Measurements from ENCODE around the gene C9orf85. TPM values are rescaled to one million over a fixed set of nuclear protein-coding genes. Genes with fewer than 3 reads are reported as not detected.

The C9orf85 gene
- total RNA-seq, 2 experiments from 2014 or later = 7.6 to 8.9 TPM

DNA sequence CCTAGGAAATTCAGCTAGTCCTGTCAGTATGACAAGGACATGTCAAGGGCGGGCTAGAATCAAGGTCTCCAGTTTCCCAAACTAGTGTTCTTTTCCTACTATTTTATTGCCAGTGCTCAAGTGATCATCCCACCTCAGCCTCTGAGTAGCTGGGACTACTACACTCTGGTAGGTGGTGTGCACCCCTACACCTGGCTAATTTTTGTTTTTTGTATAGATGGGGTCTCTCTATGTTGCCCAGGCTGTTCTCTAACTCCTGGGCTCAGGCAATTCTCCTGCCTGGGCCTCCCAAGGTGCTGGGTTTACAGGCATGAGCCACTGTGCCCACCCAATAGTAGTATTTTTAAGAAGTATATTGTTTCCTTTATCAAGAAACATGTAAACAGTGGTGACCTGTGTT is 54.0 kb downstream of the C9orf85 start:
- DNase-seq = no peak
- ATAC-seq = no peak
- Mint-ChIP-seq H3K27ac (no peak overlapping the region), H3K4me3 (no peak overlapping the region), H3K9me3 (peaks cover 18% of the 10 kb centered on the region), H3K27me3 (no peaks in the 10 kb centered on the region), H3K4me1 (ENCODE audit: low read depth) (no peaks in the 10 kb centered on the region), H3K36me3 (ENCODE audit: low read depth) (peaks cover 48% of the 10 kb centered on the region)
- intact Hi-C loops (cut with micrococcal nuclease) = no loop called here
- ChIA-PET POLR2A (no interaction called here), CTCF (no interaction called here)
- TF ChIP-seq, protein P1, sequence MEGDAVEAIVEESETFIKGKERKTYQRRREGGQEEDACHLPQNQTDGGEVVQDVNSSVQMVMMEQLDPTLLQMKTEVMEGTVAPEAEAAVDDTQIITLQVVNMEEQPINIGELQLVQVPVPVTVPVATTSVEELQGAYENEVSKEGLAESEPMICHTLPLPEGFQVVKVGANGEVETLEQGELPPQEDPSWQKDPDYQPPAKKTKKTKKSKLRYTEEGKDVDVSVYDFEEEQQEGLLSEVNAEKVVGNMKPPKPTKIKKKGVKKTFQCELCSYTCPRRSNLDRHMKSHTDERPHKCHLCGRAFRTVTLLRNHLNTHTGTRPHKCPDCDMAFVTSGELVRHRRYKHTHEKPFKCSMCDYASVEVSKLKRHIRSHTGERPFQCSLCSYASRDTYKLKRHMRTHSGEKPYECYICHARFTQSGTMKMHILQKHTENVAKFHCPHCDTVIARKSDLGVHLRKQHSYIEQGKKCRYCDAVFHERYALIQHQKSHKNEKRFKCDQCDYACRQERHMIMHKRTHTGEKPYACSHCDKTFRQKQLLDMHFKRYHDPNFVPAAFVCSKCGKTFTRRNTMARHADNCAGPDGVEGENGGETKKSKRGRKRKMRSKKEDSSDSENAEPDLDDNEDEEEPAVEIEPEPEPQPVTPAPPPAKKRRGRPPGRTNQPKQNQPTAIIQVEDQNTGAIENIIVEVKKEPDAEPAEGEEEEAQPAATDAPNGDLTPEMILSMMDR (IDR thresholded peaks at IDR 0.05) = no peak

DNA sequence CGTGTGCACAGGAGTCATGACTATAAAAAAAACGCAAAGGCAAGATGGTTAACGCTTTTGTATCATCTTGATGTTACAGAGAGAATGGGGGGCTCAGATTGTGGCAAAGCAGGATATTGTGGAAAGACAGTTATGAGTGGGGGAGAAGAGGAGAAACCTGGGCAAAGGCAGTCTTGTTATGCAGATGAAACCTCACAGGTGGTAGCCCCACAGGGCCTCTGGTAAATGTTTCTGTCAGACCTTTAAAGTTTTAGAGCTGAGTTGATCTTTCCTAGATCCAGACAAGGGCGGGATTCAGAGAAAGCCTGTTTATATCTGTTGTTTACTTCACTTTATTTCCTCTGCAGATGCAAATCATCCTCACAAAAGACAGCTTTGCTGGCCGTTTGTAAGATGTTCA is 55.2 kb downstream of the C9orf85 start:
- H3K4me1 Mint-ChIP-seq (ENCODE audit: low read depth) = no peaks in the 10 kb centered on the region
- ChIA-PET POLR2A (no interaction called here), CTCF (no interaction called here)
- TF ChIP-seq, protein P1 (IDR thresholded peaks at IDR 0.05) = no peak
- peaks cover 18% of the 10 kb centered on the region for H3K9me3 Mint-ChIP-seq
- no peaks in the 10 kb centered on the region for H3K27me3 Mint-ChIP-seq
- DNase-seq (no peak), ATAC-seq (no peak)
- intact Hi-C loops (cut with micrococcal nuclease) = no loop called here
- H3K27ac Mint-ChIP-seq = no peak overlapping the region
- H3K4me3 Mint-ChIP-seq = no peak overlapping the region
- H3K36me3 Mint-ChIP-seq (ENCODE audit: low read depth) = peaks cover 48% of the 10 kb centered on the region

DNA sequence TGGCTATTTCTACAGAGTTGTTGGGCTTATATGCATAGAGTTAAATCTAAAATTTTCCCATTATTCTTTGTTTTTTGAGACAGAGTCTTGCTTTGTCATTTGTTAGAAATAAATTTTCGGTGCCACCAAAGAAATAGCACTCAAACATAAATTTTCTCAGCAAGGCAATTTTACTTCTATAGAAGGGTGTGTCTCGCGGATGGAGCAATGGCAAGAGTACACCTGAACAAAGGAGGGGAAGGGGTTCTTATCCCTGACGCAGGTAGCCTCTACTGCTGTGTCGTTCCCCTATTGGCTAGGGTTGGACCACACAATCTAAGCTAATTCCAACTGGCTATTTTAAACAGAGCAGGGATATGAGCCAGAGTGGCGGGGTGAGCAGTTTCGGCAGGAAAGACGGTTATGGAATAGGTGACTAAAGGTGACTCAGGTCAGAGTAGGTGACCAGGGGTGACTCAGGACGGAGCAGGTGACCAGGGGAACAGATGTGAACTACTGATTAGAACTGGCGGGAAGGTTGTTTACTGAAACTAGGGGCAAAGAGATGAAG is 57.2 kb downstream of the C9orf85 start:
- peaks cover 44% of the 10 kb centered on the region for H3K36me3 Mint-ChIP-seq (ENCODE audit: low read depth)
- no peak overlapping the region for H3K27ac Mint-ChIP-seq

DNA sequence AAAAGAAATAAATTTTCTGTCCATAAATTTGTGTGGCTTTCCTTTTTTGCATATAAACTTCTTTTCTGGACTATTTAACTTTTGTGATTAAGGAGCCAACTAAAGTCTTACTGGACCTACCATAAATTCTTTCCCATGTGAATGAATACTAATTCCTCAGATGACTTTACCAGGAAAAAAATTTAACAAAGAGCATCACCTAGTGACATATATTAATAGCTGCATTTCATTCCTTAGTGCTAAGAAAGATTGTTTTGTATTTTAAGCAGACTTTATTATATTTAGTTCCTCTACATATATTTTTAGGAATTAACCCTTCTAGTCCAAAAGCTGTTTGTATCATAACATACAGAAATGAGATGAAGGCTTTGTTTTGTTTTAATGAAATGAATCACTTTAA is 64.4 kb downstream of the C9orf85 start:
- Mint-ChIP-seq H3K27me3 (no peaks in the 10 kb centered on the region), H3K4me3 (no peak overlapping the region), H3K9me3 (no peaks in the 10 kb centered on the region), H3K36me3 (ENCODE audit: low read depth) (peaks cover 6% of the 10 kb centered on the region), H3K4me1 (ENCODE audit: low read depth) (no peaks in the 10 kb centered on the region), H3K27ac (no peak overlapping the region)
- CTCF ChIA-PET = interaction anchor here (0.9 to 1.4 kb wide), 3 partner anchors 49 to 184 kb away, joined by 3 to 6 read pairs (median 4); no protein-coding TSS in a partner anchor
- ATAC-seq (no peak), DNase-seq (no peak)
- intact Hi-C loops (cut with micrococcal nuclease) = no loop called here
- TF ChIP-seq, protein P1 (IDR thresholded peaks at IDR 0.05) = no peak
- POLR2A ChIA-PET = no interaction called here

More for the DNA sequence above, 57.2 kb downstream of the C9orf85 start:
- Mint-ChIP-seq H3K27me3 (no peaks in the 10 kb centered on the region), H3K4me3 (no peak overlapping the region), H3K9me3 (peaks cover 18% of the 10 kb centered on the region), H3K4me1 (ENCODE audit: low read depth) (no peaks in the 10 kb centered on the region)
- TF ChIP-seq, protein P1 (IDR thresholded peaks at IDR 0.05) = no peak
- DNase-seq (no peak), ATAC-seq (no peak)
- CTCF ChIA-PET = interaction anchor here (1.4 kb wide), 1 partner anchor 162 kb away, joined by 4 read pairs; no protein-coding TSS in a partner anchor
- intact Hi-C loops (cut with micrococcal nuclease) = no loop called here
- POLR2A ChIA-PET = no interaction called here

DNA sequence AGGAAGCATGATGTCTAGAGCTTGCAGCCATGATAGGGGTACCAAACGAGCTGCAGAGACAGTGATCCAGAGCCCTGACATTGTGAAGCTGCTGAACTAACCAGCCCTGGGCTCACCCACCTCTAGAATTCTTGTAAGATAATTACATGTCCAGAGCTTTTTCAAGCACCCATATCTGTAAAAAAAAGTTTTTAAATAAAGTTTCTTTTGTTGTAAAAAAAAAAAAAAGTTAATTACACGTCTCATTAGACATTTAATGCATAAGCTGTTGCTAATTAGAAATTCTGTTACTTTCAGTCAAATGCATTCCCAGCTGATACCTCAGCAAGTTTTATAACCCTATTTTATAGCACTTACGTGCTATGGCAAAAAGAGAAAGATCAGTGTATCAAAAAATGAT is 65.6 kb downstream of the C9orf85 start:
- ATAC-seq (no peak), DNase-seq (no peak)
- Mint-ChIP-seq H3K27ac (no peak overlapping the region), H3K4me3 (no peak overlapping the region), H3K36me3 (ENCODE audit: low read depth) (peaks cover 6% of the 10 kb centered on the region), H3K27me3 (no peaks in the 10 kb centered on the region), H3K9me3 (no peaks in the 10 kb centered on the region), H3K4me1 (ENCODE audit: low read depth) (no peaks in the 10 kb centered on the region)
- POLR2A ChIA-PET = no interaction called here
- intact Hi-C loops (cut with micrococcal nuclease) = no loop called here
- TF ChIP-seq, protein P1 (IDR thresholded peaks at IDR 0.05) = no peak
- CTCF ChIA-PET = interaction anchor here (1.2 kb wide), 1 partner anchor 171 kb away, joined by 4 read pairs; no protein-coding TSS in a partner anchor

Data from activated CD8-positive, alpha-beta T cell treated with anti-CD3 and anti-CD28 coated beads for 36 hours (primary cell).